Measurements from ENCODE around the gene FHOD3. TPM values are rescaled to one million over a fixed set of nuclear protein-coding genes. Genes with fewer than 3 reads are reported as not detected.

The FHOD3 gene
- total and polyA plus RNA-seq, 2 of the 4 experiments (the other 2 are of a cell fraction) = 14.6 to 16.0 TPM

DNA sequence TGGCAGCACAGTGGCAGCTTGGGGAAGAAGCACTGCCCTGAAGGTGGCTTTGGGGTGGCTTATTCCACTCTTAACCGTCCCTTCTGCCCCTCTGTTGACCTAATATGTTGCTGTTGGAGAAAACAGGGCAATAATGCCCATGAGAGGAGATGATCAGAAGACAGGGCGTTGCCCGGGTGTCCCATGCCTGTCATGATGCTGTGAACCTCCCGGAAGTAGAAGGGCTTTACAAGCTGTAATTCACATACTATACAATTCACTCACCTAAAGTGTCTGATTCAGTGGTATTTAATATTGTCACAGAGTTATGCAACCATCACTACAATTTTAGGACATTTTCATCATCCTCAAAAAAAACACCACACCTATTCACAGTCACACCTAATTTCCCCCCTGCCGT is 112.3 kb downstream of the FHOD3 start:
- no peak overlapping the region for H4K5ac ChIP-seq (ENCODE audit: low read depth, low read length)
- ATAC-seq (ENCODE audit: low read depth) (no peak), DNase-seq (no peak)
- no peaks in the 10 kb centered on the region for H3K36me3 ChIP-seq (ENCODE audit: control insufficient read depth, insufficient read depth, low read length)
- H3K14ac ChIP-seq (replicated peaks; ENCODE audit: low read depth, low read length) = no peak overlapping the region
- H2AFZ ChIP-seq (replicated peaks; ENCODE audit: low read length, poor library complexity) = no peak overlapping the region
- H2AK5ac ChIP-seq (ENCODE audit: low read depth, low read length) = no peak overlapping the region
- no peak overlapping the region for H3K23ac ChIP-seq (ENCODE audit: low read depth, low read length)
- no peak overlapping the region for H2BK120ac ChIP-seq (ENCODE audit: low read depth, low read length)
- H3K27ac ChIP-seq (ENCODE audit: insufficient read depth, low read length) = no peak overlapping the region
- H2BK15ac ChIP-seq (ENCODE audit: low read depth, low read length) = no peak overlapping the region
- peaks cover 3% of the 10 kb centered on the region; the same call in 1 of the 2 replicates for H3K9me1 ChIP-seq (ENCODE audit: insufficient read depth, low read length)
- no peak overlapping the region for H3K18ac ChIP-seq (ENCODE audit: low read depth, low read length)
- in situ Hi-C loops (cut with MboI; ENCODE audit: low sequenced_read_pairs) (no loop called here), intact Hi-C loops (cut with micrococcal nuclease) (loop anchor here (5.0 to 10.0 kb wide), 2 partner anchors 312 to 345 kb away; no protein-coding TSS in a partner anchor), dilution Hi-C loops (cut with HindIII; ENCODE audit: low sequenced_read_pairs, unreplicated experiment) (no loop called here)
- H4K8ac ChIP-seq (ENCODE audit: low read depth in 2 of 2, low read length in 2 of 2) = no peak overlapping the region
- ChIA-PET POLR2A (ENCODE audit: unreplicated experiment) (no interaction called here), CTCF (no interaction called here)
- H3K27me3 ChIP-seq (ENCODE audit: control insufficient read depth, insufficient read depth, low read length) = no peaks in the 10 kb centered on the region
- H3K9me3 ChIP-seq (ENCODE audit: control insufficient read depth, insufficient read depth, low read length) = no peaks in the 10 kb centered on the region
- no peak overlapping the region for H3K4ac ChIP-seq (ENCODE audit: low read depth, low read length)
- H4K20me1 ChIP-seq (ENCODE audit: insufficient read depth, low read length) = no peaks in the 10 kb centered on the region; the same call in 1 of the 2 replicates
- H4K91ac ChIP-seq (ENCODE audit: insufficient read depth, low read depth, low read length) = no peak overlapping the region
- no peaks in the 10 kb centered on the region for H3K79me1 ChIP-seq (ENCODE audit: low read depth in 1 of 2, low read length in 2 of 2)
- no CpG with 5 or more reads among the region's 5 CpGs for WGBS, 2 experiments (ENCODE audit: extremely low coverage in 2 of 2, insufficient read length in 1 of 2)
- H3K4me1 ChIP-seq (ENCODE audit: control insufficient read depth, insufficient read depth, low read length) = no peaks in the 10 kb centered on the region
- no peak for TF ChIP-seq MAZ (IDR thresholded peaks at IDR 0.05; ENCODE audit: borderline replicate concordance, low read depth, low read length)
- no peak for TF ChIP-seq CHD1 (IDR thresholded peaks at IDR 0.05; ENCODE audit: low read depth, low read length)
- TF ChIP-seq, protein P1, sequence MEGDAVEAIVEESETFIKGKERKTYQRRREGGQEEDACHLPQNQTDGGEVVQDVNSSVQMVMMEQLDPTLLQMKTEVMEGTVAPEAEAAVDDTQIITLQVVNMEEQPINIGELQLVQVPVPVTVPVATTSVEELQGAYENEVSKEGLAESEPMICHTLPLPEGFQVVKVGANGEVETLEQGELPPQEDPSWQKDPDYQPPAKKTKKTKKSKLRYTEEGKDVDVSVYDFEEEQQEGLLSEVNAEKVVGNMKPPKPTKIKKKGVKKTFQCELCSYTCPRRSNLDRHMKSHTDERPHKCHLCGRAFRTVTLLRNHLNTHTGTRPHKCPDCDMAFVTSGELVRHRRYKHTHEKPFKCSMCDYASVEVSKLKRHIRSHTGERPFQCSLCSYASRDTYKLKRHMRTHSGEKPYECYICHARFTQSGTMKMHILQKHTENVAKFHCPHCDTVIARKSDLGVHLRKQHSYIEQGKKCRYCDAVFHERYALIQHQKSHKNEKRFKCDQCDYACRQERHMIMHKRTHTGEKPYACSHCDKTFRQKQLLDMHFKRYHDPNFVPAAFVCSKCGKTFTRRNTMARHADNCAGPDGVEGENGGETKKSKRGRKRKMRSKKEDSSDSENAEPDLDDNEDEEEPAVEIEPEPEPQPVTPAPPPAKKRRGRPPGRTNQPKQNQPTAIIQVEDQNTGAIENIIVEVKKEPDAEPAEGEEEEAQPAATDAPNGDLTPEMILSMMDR (conservative IDR thresholded peaks at IDR 0.05; ENCODE audit: low read depth, low read length) = no peak
- no peak for TF ChIP-seq NFE2L2 (IDR thresholded peaks at IDR 0.05; ENCODE audit: low read depth, low read length)
- TF ChIP-seq, protein P2, sequence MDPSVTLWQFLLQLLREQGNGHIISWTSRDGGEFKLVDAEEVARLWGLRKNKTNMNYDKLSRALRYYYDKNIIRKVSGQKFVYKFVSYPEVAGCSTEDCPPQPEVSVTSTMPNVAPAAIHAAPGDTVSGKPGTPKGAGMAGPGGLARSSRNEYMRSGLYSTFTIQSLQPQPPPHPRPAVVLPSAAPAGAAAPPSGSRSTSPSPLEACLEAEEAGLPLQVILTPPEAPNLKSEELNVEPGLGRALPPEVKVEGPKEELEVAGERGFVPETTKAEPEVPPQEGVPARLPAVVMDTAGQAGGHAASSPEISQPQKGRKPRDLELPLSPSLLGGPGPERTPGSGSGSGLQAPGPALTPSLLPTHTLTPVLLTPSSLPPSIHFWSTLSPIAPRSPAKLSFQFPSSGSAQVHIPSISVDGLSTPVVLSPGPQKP (IDR thresholded peaks at IDR 0.05; ENCODE audit: borderline replicate concordance, low read depth, low read length) = no peak
- no peak for TF ChIP-seq RFX5 (IDR thresholded peaks at IDR 0.05; ENCODE audit: low read depth, low read length)
- no peak for TF ChIP-seq MAFK (IDR thresholded peaks at IDR 0.05; ENCODE audit: low read depth, low read length)
- no peak for TF ChIP-seq BHLHE40 (IDR thresholded peaks at IDR 0.05; ENCODE audit: low read depth, low read length)
- TF ChIP-seq, protein P3, sequence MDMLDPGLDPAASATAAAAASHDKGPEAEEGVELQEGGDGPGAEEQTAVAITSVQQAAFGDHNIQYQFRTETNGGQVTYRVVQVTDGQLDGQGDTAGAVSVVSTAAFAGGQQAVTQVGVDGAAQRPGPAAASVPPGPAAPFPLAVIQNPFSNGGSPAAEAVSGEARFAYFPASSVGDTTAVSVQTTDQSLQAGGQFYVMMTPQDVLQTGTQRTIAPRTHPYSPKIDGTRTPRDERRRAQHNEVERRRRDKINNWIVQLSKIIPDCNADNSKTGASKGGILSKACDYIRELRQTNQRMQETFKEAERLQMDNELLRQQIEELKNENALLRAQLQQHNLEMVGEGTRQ (IDR thresholded peaks at IDR 0.05; ENCODE audit: low read depth, low read length) = no peak
- no peak for TF ChIP-seq CEBPB (IDR thresholded peaks at IDR 0.05; ENCODE audit: low read depth, low read length)
- TF ChIP-seq RCOR1 (IDR thresholded peaks at IDR 0.05; ENCODE audit: insufficient replicate concordance, low read length) = no peak
- no peak for TF ChIP-seq FOS (IDR thresholded peaks at IDR 0.05; ENCODE audit: low read depth, low read length)
- TF ChIP-seq RAD21 (IDR thresholded peaks at IDR 0.05; ENCODE audit: low read length) = no peak
- TF ChIP-seq MXI1 (IDR thresholded peaks at IDR 0.05; ENCODE audit: borderline replicate concordance, low read depth, low read length) = no peak
- no peak for TF ChIP-seq POLR2A (IDR thresholded peaks at IDR 0.05; ENCODE audit: low read depth, low read length)
- TF ChIP-seq SMC3 (IDR thresholded peaks at IDR 0.05; ENCODE audit: low read depth, low read length) = no peak
- H2BK20ac ChIP-seq (ENCODE audit: low read depth, low read length) = no peak overlapping the region
- no peak overlapping the region for H2AK9ac ChIP-seq (replicated peaks; ENCODE audit: low read depth, low read length, poor library complexity)
- no peak overlapping the region for H3K4me3 ChIP-seq (ENCODE audit: insufficient read depth, low read depth, low read length)
- no peak overlapping the region for H3K56ac ChIP-seq (ENCODE audit: extremely low read depth, insufficient read depth, low read length)
- BruUV-seq (replicated peaks) = no TSS peak
- H2BK5ac ChIP-seq (ENCODE audit: low read depth, low read length, poor library complexity, severe bottlenecking) = no peak overlapping the region
- no peak overlapping the region for H3K9ac ChIP-seq (ENCODE audit: low read depth, low read length)
- no peak overlapping the region for H3K4me2 ChIP-seq (ENCODE audit: low read depth, low read length)

Measured in IMR-90 (cell line).